Measurements from ENCODE around the gene ZNF44. TPM values are rescaled to one million over a fixed set of nuclear protein-coding genes. Genes with fewer than 3 reads are reported as not detected.

Gene ZNF44
- total RNA-seq, 1 donor from 2014 or later = 7.0 TPM

GRCh38 chr19:12293777-12294248 is 870 bp downstream of the ZNF44 start:
- peaks cover 7% of the 10 kb centered on the region for H3K4me1 Mint-ChIP-seq (ENCODE audit: unreplicated experiment)
- H3K27ac Mint-ChIP-seq (ENCODE audit: unreplicated experiment) = peak overlapping the region; percentile 92
- TF ChIP-seq CTCF (IDR thresholded peaks at IDR 0.05; ENCODE audit: unreplicated experiment) = no peak
- peak overlapping the region; percentile 99 for H3K4me3 Mint-ChIP-seq (ENCODE audit: unreplicated experiment)
- H3K36me3 Mint-ChIP-seq (ENCODE audit: low read depth, unreplicated experiment) = peaks cover 35% of the 10 kb centered on the region
- DNase-seq (ENCODE audit: low spot score) = peak; percentile 52
- peaks cover 15% of the 10 kb centered on the region for H3K27me3 Mint-ChIP-seq (ENCODE audit: unreplicated experiment)
- peaks cover 7% of the 10 kb centered on the region for H3K9me3 Mint-ChIP-seq (ENCODE audit: unreplicated experiment)

GRCh38 chr19:12289790-12290065 is 5.0 kb downstream of the ZNF44 start:
- H3K27me3 Mint-ChIP-seq (ENCODE audit: unreplicated experiment) = peaks cover 4% of the 10 kb centered on the region
- H3K27ac Mint-ChIP-seq (ENCODE audit: unreplicated experiment) = no peak overlapping the region
- H3K4me3 Mint-ChIP-seq (ENCODE audit: unreplicated experiment) = no peak overlapping the region
- no peaks in the 10 kb centered on the region for H3K9me3 Mint-ChIP-seq (ENCODE audit: unreplicated experiment)
- TF ChIP-seq CTCF (IDR thresholded peaks at IDR 0.05; ENCODE audit: unreplicated experiment) = no peak
- peaks cover 25% of the 10 kb centered on the region for H3K36me3 Mint-ChIP-seq (ENCODE audit: low read depth, unreplicated experiment)
- DNase-seq (ENCODE audit: low spot score) = no peak
- peaks cover 5% of the 10 kb centered on the region for H3K4me1 Mint-ChIP-seq (ENCODE audit: unreplicated experiment)

DNA sequence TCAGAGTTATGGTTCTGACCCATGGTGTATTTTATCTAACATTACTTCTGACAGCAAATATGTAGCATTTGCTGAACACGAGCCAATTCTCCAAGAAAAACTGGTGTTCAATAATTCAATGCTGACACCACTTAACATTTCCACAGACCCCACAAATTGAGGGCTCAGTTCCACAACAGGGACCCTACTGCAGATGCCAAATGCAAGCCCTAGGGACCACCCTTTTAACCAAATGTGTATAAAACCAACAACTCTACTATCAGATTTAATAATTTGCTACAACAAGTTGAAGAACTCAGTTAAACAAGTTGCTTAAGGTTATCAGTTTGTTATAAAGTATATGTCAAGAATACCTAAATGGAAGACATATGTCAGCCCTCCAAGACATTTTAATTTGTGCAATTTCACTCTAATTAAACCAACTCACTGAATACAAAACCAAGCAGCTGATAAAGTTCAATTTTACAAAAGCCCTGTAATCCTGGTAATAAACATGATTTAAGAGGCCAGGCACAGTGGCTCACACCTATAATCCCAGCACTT is 6.7 kb downstream of the ZNF44 start:
- Mint-ChIP-seq H3K4me3 (ENCODE audit: unreplicated experiment) (no peak overlapping the region), H3K4me1 (ENCODE audit: unreplicated experiment) (no peaks in the 10 kb centered on the region), H3K27me3 (ENCODE audit: unreplicated experiment) (no peaks in the 10 kb centered on the region), H3K9me3 (ENCODE audit: unreplicated experiment) (peaks cover 4% of the 10 kb centered on the region), H3K36me3 (ENCODE audit: low read depth, unreplicated experiment) (peaks cover 24% of the 10 kb centered on the region), H3K27ac (ENCODE audit: unreplicated experiment) (no peak overlapping the region)
- DNase-seq (ENCODE audit: low spot score) = no peak
- TF ChIP-seq CTCF (IDR thresholded peaks at IDR 0.05; ENCODE audit: unreplicated experiment) = no peak

DNA sequence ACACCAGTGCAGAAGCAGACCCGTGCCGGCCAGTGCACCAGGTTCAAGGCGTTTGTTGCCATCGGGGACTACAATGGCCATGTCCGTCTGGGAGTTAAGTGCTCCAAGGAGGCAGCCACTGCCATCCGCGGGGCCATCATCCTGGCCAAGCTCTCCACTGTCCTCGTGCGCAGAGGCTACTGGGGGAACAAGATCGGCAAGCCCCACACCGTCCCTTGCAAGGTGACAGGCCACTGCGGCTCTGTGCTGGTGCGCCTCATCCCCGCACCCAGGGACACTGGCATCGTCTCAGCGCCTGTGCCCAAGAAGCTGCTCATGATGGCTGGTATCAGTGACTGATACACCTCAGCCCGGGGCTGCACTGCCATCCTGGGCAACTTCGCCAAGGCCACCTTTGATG is 10.1 kb downstream of the ZNF44 start:
- H3K9me3 Mint-ChIP-seq (ENCODE audit: unreplicated experiment) = peaks cover 4% of the 10 kb centered on the region
- no peak overlapping the region for H3K27ac Mint-ChIP-seq (ENCODE audit: unreplicated experiment)
- H3K4me3 Mint-ChIP-seq (ENCODE audit: unreplicated experiment) = no peak overlapping the region
- no peak for TF ChIP-seq CTCF (IDR thresholded peaks at IDR 0.05; ENCODE audit: unreplicated experiment)
- no peaks in the 10 kb centered on the region for H3K4me1 Mint-ChIP-seq (ENCODE audit: unreplicated experiment)
- H3K36me3 Mint-ChIP-seq (ENCODE audit: low read depth, unreplicated experiment) = peaks cover 17% of the 10 kb centered on the region
- DNase-seq (ENCODE audit: low spot score) = no peak
- no peaks in the 10 kb centered on the region for H3K27me3 Mint-ChIP-seq (ENCODE audit: unreplicated experiment)

DNA sequence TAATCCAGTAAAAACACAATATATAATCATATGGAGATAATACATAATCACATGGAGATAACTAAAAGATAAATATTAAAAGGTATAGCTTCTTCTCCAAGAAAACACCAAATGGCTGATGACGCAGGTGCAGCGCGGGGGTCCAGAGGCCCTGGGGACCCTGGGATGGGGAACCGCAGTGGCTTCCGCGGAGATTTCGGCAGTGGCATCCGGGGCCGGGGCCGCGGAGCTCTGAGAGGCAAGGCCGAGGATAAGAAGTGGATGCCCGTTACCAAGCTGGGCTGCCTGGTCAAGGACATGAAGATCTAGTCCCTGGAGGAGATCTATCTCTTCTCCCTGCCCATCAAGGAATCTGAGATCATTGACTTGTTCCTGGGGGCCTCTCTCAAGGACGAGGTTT is 10.5 kb downstream of the ZNF44 start:
- Mint-ChIP-seq H3K27ac (ENCODE audit: unreplicated experiment) (no peak overlapping the region), H3K9me3 (ENCODE audit: unreplicated experiment) (peaks cover 4% of the 10 kb centered on the region), H3K27me3 (ENCODE audit: unreplicated experiment) (no peaks in the 10 kb centered on the region), H3K4me3 (ENCODE audit: unreplicated experiment) (peak overlapping the region; percentile 59), H3K36me3 (ENCODE audit: low read depth, unreplicated experiment) (peaks cover 17% of the 10 kb centered on the region), H3K4me1 (ENCODE audit: unreplicated experiment) (no peaks in the 10 kb centered on the region)
- no peak for TF ChIP-seq CTCF (IDR thresholded peaks at IDR 0.05; ENCODE audit: unreplicated experiment)
- DNase-seq (ENCODE audit: low spot score) = no peak
